NCI-H128 (cell line): ENCODE results near the gene CNGA3.
"Not testable (repeated sequence)": the region's sequence is repeated elsewhere in the genome, so short reads cannot be mapped to it uniquely, and the experiment has no call there.

ENCODE experiments used
- DNase-seq: peaks from one replicate; lab custom pipeline; 2025; ENCODE audit not compliant: unreplicated experiment; lab: John Stamatoyannopoulos, UW

The CNGA3 gene

GRCh38 chr2:98346311-98347236 lies at the start of gene CNGA3:
TSS of gene CNGA3 (plus strand) at chr2:98346456. CDS start at chr2:98369976, 23,520 bp downstream.
- DNase-seq, result no peak

- no peak for DNase-seq
Measured at GRCh38 chr2:98297817-98298682, 48.2 kb upstream of the CNGA3 start.

- DNase-seq, result no peak
Measured at GRCh38 chr2:98298683-98299164, 47.5 kb upstream of the CNGA3 start.

GRCh38 chr2:98299211-98299905 lies 46.9 kb upstream of the CNGA3 start:
- DNase-seq, result no peak

GRCh38 chr2:98300141-98300874 lies 45.9 kb upstream of the CNGA3 start:
- DNase-seq, result no peak

GRCh38 chr2:98301469-98301868 lies 44.8 kb upstream of the CNGA3 start:
- no peak for DNase-seq

- DNase-seq, result not testable (repeated sequence)
Measured at GRCh38 chr2:98307131-98307696, 39.0 kb upstream of the CNGA3 start.

GRCh38 chr2:98308068-98308467 lies 38.2 kb upstream of the CNGA3 start:
- no peak for DNase-seq

- no peak for DNase-seq
Measured at GRCh38 chr2:98308532-98308931, 37.7 kb upstream of the CNGA3 start.

GRCh38 chr2:98309580-98309979 lies 36.7 kb upstream of the CNGA3 start:
- DNase-seq, result no peak

GRCh38 chr2:98310010-98310409 lies 36.2 kb upstream of the CNGA3 start:
- peak; percentile 32 for DNase-seq

GRCh38 chr2:98311090-98311489 lies 35.2 kb upstream of the CNGA3 start:
- DNase-seq, result no peak

- DNase-seq, result no peak
Measured at GRCh38 chr2:98311771-98312545, 34.3 kb upstream of the CNGA3 start.

- DNase-seq, result no peak
Measured at GRCh38 chr2:98313492-98314250, 32.6 kb upstream of the CNGA3 start.

- DNase-seq, result no peak
Measured at GRCh38 chr2:98314251-98314650, 32.0 kb upstream of the CNGA3 start.

GRCh38 chr2:98315957-98316356 lies 30.3 kb upstream of the CNGA3 start:
- DNase-seq, result no peak

- no peak for DNase-seq
Measured at GRCh38 chr2:98317214-98317613, 29.0 kb upstream of the CNGA3 start.

GRCh38 chr2:98320171-98320570 lies 26.1 kb upstream of the CNGA3 start:
- not testable (repeated sequence) for DNase-seq

- no peak for DNase-seq
Measured at GRCh38 chr2:98324181-98324580, 22.1 kb upstream of the CNGA3 start.
